ENCODE data around the gene NSRP1.
A peak's percentile ranks its signal among the peaks of the same experiment; 100 is the strongest.

The NSRP1 gene

DNA sequence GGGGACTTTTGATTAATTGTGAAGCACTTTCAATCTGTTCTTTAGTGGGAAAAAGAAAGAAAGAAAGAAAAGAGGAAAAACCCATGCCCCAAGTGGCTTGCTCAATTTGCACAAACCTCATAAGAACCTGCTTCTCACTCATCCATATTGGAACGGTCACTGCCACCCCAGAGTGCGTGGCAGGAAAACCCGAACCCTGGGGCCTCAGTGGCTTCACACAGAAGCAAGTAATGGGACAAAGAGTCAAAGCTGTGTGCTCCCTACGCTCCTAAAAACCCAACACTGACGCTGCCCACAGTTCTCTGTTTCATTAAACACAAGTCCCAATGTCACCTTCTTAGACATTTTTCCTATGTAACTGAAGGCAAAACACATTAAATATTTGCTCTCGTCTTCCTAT lies 117.7 kb downstream of the NSRP1 start:
- TF ChIP-seq, protein P1, sequence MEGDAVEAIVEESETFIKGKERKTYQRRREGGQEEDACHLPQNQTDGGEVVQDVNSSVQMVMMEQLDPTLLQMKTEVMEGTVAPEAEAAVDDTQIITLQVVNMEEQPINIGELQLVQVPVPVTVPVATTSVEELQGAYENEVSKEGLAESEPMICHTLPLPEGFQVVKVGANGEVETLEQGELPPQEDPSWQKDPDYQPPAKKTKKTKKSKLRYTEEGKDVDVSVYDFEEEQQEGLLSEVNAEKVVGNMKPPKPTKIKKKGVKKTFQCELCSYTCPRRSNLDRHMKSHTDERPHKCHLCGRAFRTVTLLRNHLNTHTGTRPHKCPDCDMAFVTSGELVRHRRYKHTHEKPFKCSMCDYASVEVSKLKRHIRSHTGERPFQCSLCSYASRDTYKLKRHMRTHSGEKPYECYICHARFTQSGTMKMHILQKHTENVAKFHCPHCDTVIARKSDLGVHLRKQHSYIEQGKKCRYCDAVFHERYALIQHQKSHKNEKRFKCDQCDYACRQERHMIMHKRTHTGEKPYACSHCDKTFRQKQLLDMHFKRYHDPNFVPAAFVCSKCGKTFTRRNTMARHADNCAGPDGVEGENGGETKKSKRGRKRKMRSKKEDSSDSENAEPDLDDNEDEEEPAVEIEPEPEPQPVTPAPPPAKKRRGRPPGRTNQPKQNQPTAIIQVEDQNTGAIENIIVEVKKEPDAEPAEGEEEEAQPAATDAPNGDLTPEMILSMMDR (conservative IDR thresholded peaks at IDR 0.05; ENCODE audit: control insufficient read depth, insufficient read depth, low read depth, low read length), result no peak
- H3K4me3 ChIP-seq (ENCODE audit: control insufficient read depth, low read depth, low read length), result no peak overlapping the region

GRCh38 chr17:30234964-30235363 lies 118.3 kb downstream of the NSRP1 start:
- H3K4me3 ChIP-seq (ENCODE audit: control insufficient read depth, low read depth, low read length), result no peak overlapping the region
- no peak for DNase-seq (ENCODE audit: low read depth)
- TF ChIP-seq, protein P1 (conservative IDR thresholded peaks at IDR 0.05; ENCODE audit: control insufficient read depth, insufficient read depth, low read depth, low read length), result no peak

More for the DNA sequence above, 117.7 kb downstream of the NSRP1 start:
- no peak for DNase-seq (ENCODE audit: low read depth)

DNA sequence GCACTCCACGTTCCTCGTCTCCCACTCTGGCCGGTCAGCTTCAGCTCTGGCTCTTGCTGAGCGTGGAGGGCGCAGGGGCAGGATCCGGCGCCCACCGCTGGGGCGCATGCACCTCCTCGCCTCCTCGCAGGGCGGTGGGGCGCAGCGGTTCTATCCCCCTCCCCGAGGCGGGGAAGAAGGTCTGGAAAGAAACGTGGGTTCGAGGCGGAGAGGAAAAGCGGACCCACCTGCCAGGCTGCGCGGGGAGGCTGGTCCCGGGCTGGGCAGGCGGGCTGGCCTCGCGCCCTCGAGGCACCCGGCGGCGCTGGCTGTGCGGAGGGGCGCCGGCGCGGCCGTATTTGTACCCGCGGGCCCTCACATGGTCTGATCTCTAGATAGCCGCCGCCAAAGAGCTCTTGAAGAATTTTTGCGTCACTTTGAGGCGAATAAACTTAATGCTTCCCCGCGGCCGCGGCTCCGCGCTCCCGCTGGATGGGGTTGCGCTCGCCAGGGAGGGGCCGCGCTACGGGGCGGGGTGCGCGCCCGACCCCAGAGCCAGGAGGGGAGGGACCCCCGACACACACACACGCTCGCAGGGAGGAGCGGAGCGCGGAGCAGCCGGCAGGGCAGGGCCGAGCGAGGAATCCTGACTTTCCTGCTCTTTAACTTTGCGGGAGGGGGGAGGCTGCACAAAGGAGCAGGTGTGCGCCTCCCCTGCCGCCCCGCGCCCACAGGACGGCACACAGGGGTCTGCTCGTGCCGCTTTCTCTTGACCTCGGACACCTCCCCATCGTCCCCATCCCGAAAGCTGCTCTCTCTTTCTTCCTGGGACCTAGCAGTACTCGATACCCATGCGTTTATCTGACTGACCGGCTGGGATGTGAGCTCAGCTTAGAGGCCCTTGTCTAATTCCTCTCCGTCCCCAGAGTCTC lies 119.0 kb downstream of the NSRP1 start, which contains the start of gene SLC6A4:
TSS of gene SLC6A4 (minus strand) at position 312 of the 911 bp plus-strand sequence. CDS start 13,739 bp downstream, outside the sequence.
- peak within 1 kb of the TSS; percentile 19 for H3K4me3 ChIP-seq (ENCODE audit: control insufficient read depth, low read depth, low read length)
- TF ChIP-seq, protein P1 (conservative IDR thresholded peaks at IDR 0.05; ENCODE audit: control insufficient read depth, insufficient read depth, low read depth, low read length), result no peak
- no peak for DNase-seq (ENCODE audit: low read depth)

Measured in fibroblast of mammary gland (primary cell).